Effector memory CD4-positive, alpha-beta T cell (primary cell): ENCODE data around the gene CA11.

ENCODE experiments used
- DNase-seq, 3 donors: peaks; one replicate each; pipeline ENCODE4 v3.0.0-alpha.2; 2020
- H3K27ac ChIP-seq: 2 replicates; pipeline ENCODE4 v1.7.0; 2013; ENCODE audit warnings: mild to moderate bottlenecking, low read length, moderate library complexity; ENCODE audit not compliant: insufficient read depth, poor library complexity, severe bottlenecking
- H3K27me3 ChIP-seq: replicated peaks from 2 replicates; pipeline ENCODE4 v1.7.0; 2013; ENCODE audit warnings: mild to moderate bottlenecking, low read length; ENCODE audit not compliant: insufficient read depth, control insufficient read depth, poor library complexity, severe bottlenecking
- H3K36me3 ChIP-seq: 2 replicates; pipeline ENCODE4 v1.7.0; 2013; ENCODE audit warnings: mild to moderate bottlenecking, low read length, moderate library complexity; ENCODE audit not compliant: control insufficient read depth, insufficient read depth
- H3K4me1 ChIP-seq: 2 replicates; pipeline ENCODE4 v1.7.0; 2013; ENCODE audit warnings: low read length, mild to moderate bottlenecking; ENCODE audit not compliant: control insufficient read depth, insufficient read depth, poor library complexity, severe bottlenecking
- H3K4me3 ChIP-seq: 2 replicates; pipeline ENCODE4 v1.7.0; 2013; ENCODE audit warnings: low read length, low read depth, mild to moderate bottlenecking; ENCODE audit not compliant: insufficient read depth, poor library complexity, severe bottlenecking
- H3K9me3 ChIP-seq: 2 replicates; pipeline ENCODE4 v1.7.0; 2013; ENCODE audit warnings: mild to moderate bottlenecking, low read length, moderate library complexity; ENCODE audit not compliant: control insufficient read depth

Gene CA11

GRCh38 chr19:48623556-48624066 is 22.4 kb downstream of the CA11 start:
- Histone ChIP-seq H3K27me3 (no peaks in the 10 kb centered on the region), H3K36me3 (no peaks in the 10 kb centered on the region), H3K4me1 (peaks cover 24% of the 10 kb centered on the region), H3K27ac (peak overlapping the region; percentile 58), H3K9me3 (no peaks in the 10 kb centered on the region), H3K4me3 (peak overlapping the region; percentile 39)
- DNase-seq = no peak

- Histone ChIP-seq H3K27me3 (no peaks in the 10 kb centered on the region), H3K4me1 (peaks cover 46% of the 10 kb centered on the region), H3K36me3 (peaks cover 28% of the 10 kb centered on the region), H3K4me3 (peak overlapping the region; percentile 93), H3K27ac (peak overlapping the region; percentile 88), H3K9me3 (no peaks in the 10 kb centered on the region)
- no peak for DNase-seq
Observed at GRCh38 chr19:48619692-48620585, 26.0 kb downstream of the CA11 start.

- Histone ChIP-seq H3K9me3 (no peaks in the 10 kb centered on the region), H3K4me3 (peak within 1 kb of the TSS; percentile 93), H3K36me3 (peaks cover 32% of the 10 kb centered on the region), H3K27ac (peak within 1 kb of the TSS; percentile 88), H3K4me1 (peaks cover 42% of the 10 kb centered on the region), H3K27me3 (no peaks in the 10 kb centered on the region)
- peak; percentile 90 to 92 (median 91) for DNase-seq
Observed at GRCh38 chr19:48618916-48619691, 26.9 kb downstream of the CA11 start, which contains the start of the genes RPL18 and SPHK2. Gene RPL18, minus strand, starts transcription at chr19:48619178. Its CDS starts 35 bp downstream, at chr19:48619143. Gene SPHK2, plus strand, starts transcription at chr19:48619506. Its CDS starts 1,009 bp downstream, at chr19:48620515.

- Histone ChIP-seq H3K4me1 (peaks cover 36% of the 10 kb centered on the region), H3K27me3 (no peaks in the 10 kb centered on the region), H3K27ac (peak overlapping the region; percentile 88), H3K4me3 (peak overlapping the region; percentile 93), H3K9me3 (no peaks in the 10 kb centered on the region), H3K36me3 (peaks cover 32% of the 10 kb centered on the region)
- DNase-seq = no peak
Observed at GRCh38 chr19:48618278-48618915, 27.6 kb downstream of the CA11 start.

DNA sequence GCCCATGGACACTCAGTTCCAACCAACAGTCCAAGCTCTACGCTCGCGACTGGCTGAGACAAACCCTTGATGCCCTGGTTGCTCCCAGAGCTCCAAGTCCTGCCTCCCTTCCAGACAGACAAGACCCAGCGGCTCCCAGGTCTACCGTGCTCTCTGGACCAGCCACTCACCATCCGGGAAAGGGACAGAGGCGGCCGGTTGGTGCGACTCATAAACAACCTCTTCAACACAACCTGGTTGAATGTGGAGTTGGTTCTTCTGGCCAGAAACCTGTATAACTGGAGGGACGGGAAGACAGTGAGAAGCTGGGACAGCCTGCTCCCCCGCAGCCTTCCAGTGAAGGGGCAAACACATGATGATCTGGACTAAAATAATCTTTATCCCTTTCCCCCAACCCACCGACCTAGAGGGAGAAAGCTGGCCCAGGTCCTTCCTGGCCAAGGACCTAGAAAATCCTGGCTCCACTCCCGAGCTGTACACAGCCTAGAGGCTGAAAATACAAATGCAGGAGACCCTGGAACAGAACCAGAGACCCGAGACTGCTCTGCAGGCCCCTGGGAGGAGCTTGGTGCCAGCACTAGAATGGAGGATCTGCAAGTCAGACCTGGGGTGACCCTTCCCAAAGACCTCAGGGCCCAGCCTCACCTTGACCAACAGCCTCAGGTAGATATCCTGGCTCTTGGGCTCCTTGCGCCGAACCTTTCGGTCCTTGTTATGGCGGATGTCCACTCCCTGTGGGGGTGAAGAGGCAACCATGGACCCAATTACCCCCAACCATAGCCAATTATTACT is 28.6 kb downstream of the CA11 start:
- H3K27me3 ChIP-seq = no peaks in the 10 kb centered on the region
- H3K36me3 ChIP-seq = peaks cover 32% of the 10 kb centered on the region
- peak overlapping the region; percentile 93 for H3K4me3 ChIP-seq
- peaks cover 32% of the 10 kb centered on the region for H3K4me1 ChIP-seq
- peak overlapping the region; percentile 88 for H3K27ac ChIP-seq
- DNase-seq = no peak
- no peaks in the 10 kb centered on the region for H3K9me3 ChIP-seq

- H3K4me3 ChIP-seq = no peak overlapping the region
- H3K27me3 ChIP-seq = no peaks in the 10 kb centered on the region
- no peaks in the 10 kb centered on the region for H3K9me3 ChIP-seq
- H3K27ac ChIP-seq = peak overlapping the region; percentile 88
- DNase-seq = no peak
- H3K4me1 ChIP-seq = peaks cover 32% of the 10 kb centered on the region
- peaks cover 32% of the 10 kb centered on the region for H3K36me3 ChIP-seq
Observed at GRCh38 chr19:48616491-48617056, 29.4 kb downstream of the CA11 start.

- DNase-seq = no peak
- peaks cover 32% of the 10 kb centered on the region for H3K36me3 ChIP-seq
- peak overlapping the region; percentile 88 for H3K27ac ChIP-seq
- H3K4me3 ChIP-seq = no peak overlapping the region
- H3K4me1 ChIP-seq = peaks cover 32% of the 10 kb centered on the region
- no peaks in the 10 kb centered on the region for H3K9me3 ChIP-seq
- H3K27me3 ChIP-seq = no peaks in the 10 kb centered on the region
Observed at GRCh38 chr19:48616041-48616436, 29.9 kb downstream of the CA11 start.

- Histone ChIP-seq H3K4me3 (no peak overlapping the region), H3K9me3 (no peaks in the 10 kb centered on the region), H3K27ac (no peak overlapping the region), H3K36me3 (peaks cover 32% of the 10 kb centered on the region), H3K27me3 (no peaks in the 10 kb centered on the region), H3K4me1 (peaks cover 32% of the 10 kb centered on the region)
- no peak for DNase-seq
Observed at GRCh38 chr19:48615231-48616040, 30.6 kb downstream of the CA11 start.
